GM13977 (cell line): Measurements from ENCODE around the gene TUT1.

Experiments
- DNase-seq: peaks from one replicate; pipeline ENCODE4 v3.0.0; 2012; ENCODE audit warnings: low spot score
- CTCF ChIP-seq: IDR thresholded peaks from 2 replicates; pipeline ENCODE4 v1.5.1; 2012; ENCODE audit warnings: mild to moderate bottlenecking, control low read depth; ENCODE audit not compliant: insufficient read depth; ENCODE audit errors: extremely low read depth, missing control alignments
- in situ Hi-C: fragments of 300-500 bp; cut with MboI; formaldehyde crosslinking; loops from one replicate; pipeline ENCODE4 v1.12.0; 2022; ENCODE audit warnings: low sequenced_read_pairs, low pct_unique_long_range_greater_than_20kb, mixed read lengths, inconsistent platforms; ENCODE audit not compliant: unreplicated experiment

TUT1 gene

DNA sequence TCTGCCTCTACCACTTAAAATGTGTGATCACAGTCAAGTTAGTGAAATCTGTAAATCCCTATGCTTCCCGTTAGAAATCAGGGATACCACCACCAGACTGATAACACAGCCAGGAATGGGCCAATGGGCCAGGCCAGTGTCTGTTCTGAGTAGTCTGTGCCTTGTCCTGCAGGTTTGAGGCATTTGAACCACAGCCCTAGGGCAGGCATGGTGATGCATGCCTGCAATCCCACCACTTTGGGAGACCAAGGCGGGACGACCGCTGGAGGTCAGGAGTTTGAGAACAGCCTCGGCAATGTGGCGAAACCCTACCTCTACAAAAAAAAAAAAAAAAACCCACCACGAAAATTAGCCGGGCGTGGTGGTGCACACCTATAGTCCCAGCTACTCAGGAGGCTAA, 32.7 kb downstream of the TUT1 start:
- in situ Hi-C loops = no loop called here
- TF ChIP-seq CTCF = no peak
- no peak for DNase-seq

DNA sequence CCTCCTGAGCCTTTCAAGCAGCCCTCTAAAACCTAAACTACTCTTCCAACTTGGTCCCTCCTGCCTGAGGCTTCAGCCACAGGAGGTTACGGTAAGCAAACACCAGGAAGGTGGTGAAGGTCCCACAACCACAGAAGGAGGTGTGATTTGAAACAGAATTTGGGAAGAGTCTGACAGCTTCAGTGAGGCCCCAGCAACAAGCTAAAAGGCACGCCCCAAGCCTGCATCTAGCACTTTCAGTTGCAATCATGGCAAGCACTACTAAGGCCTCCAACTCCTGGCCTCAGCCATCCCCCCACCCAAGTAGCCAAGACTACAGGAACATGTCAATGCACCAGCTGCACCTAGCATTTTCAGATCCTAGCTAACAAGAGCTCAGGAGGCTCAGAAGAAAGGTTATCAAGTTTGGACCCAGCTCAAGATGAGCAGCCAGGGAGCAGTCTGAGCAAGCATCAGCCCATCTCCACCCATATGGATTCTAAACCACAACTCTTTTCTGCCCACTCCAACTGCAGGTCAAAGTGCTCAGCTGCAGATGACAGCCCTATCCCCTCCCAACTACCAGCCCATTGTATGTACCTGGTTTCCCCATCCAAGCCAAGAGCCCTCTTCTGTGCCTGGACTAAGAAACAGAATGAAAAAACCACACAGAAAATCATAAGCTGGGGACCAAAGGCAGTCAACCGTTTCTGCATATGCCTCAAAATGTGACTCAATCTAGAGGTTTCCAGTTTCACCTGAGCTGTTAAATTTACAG, 34.3 kb downstream of the TUT1 start:
- DNase-seq = no peak
- in situ Hi-C loops = no loop called here
- no peak for TF ChIP-seq CTCF

DNA sequence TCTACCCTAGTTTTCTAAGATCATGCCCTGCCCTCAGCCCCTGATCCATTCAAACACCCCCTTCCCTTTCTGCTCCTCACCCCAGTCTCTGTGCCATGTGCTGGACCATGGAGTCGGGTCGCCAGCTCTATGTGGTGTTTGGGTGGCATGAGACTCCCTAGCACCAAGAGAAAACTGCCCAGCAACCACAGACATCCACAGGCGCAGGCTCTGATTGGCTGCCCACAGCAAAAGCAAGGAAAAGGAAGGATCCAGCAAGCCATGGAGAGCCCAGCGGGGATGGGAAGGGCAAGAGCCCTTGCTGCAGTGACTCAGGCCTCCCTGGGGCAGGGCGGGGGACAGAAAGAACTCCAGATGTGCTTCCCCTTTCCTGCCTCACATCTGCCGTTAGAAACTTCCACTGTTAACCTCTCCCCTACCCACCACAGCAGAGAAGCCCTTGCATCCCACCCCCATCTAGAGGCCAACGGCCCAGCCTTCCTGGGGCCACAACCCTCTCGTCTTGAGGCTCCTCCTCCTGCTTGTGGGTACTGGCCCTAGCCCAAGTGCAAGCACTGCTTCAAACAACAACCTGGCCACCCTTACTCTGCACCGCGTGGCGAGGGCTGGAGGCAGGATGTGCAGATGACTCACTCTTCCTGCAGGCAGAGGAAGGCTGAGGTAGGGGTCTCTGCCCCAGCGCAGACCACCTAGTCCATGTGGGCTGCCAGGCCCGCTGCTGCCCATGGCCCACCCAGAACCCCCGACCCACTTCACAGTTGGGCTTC, 35.0 kb downstream of the TUT1 start:
- peak; percentile 65 for DNase-seq
- TF ChIP-seq CTCF = no peak
- in situ Hi-C loops = no loop called here

DNA sequence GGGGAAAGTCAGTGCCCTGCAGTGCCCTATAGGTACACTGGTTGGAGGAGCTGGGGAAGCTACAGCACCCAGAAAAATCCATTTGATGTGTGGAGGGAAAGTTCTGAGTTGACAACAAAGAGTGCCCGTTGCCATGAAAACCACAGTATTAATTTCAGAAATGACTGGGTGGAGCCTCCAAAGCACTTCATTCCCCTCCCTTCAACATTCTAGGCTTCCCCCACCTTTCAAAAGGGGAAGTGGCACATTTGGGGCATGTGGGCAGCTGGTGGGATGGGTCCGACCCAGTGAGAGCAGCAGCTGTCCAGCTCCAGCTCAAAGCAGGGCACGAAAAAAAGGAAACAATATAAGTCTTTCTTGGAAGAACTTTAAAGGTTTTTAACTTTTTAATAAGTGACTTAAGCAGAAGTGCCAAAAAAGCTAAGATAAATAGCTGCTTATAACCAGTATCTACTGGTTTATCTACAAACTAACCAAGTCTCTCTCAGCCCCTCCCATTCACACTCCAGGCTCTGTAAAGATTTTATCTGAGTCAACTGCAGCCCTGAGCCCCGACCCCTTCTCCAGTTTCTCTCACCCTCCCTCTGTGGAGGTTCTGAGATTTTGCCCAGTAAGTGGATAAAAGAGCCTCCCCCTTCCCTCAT, 35.7 kb downstream of the TUT1 start:
- peak; percentile 73 for DNase-seq
- in situ Hi-C loops = no loop called here
- TF ChIP-seq CTCF = no peak

DNA sequence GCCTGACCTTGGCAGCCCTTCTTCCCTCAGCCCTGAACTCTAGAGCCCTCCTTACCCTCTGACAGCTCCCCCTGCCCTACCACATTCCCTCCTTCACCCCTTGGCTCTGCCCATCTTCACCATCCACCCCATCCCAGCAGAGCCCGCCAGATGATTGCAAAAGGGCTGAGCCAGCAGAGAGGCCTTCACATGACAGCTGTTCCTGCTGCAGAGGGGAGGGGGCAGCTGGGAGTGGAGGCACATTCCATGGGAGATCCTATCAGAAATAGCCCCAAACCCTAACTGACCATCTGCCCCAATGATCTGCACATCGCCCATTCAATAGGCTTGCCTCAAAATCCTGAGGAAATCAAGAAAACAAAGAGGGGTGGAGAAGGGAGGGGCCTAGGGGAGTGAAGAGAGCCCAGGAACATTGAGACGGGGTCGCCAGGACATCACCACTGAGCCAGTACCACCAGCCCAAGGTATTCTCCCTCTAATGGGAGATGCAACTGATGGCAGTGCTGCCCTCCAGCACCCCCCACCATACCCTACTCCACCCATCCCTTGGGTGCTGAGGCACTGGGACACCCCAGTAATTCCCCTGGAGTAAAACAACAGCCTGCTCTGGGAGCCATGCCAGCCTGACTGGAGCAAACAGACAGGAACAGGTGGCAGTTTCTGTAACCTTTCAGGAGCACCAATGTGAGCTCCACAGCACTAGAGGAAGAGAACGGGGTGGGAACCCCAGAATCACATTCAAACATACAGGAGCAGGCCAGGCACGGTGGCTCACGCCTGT, 36.7 kb downstream of the TUT1 start:
- in situ Hi-C loops = no loop called here
- no peak for TF ChIP-seq CTCF
- no peak for DNase-seq

- DNase-seq = no peak
- in situ Hi-C loops = no loop called here
- no peak for TF ChIP-seq CTCF
Measured at GRCh38 chr11:62553839-62554361, 37.4 kb downstream of the TUT1 start.
